NCI-H146 treated with DMSO at 0.1 percent for 48 hours (cell line): ENCODE results near the gene SNX7.

Source experiments
- DNase-seq: peaks from one replicate; lab custom pipeline; 2025; ENCODE audit not compliant: unreplicated experiment; lab: John Stamatoyannopoulos, UW

SNX7 gene

GRCh38 chr1:98696077-98696476 lies 34.6 kb downstream of the SNX7 start:
- no peak for DNase-seq

GRCh38 chr1:98697781-98698180 lies 36.3 kb downstream of the SNX7 start:
- no peak for DNase-seq

- no peak for DNase-seq
Measured at GRCh38 chr1:98698625-98699024, 37.1 kb downstream of the SNX7 start.

GRCh38 chr1:98700228-98700627 lies 38.7 kb downstream of the SNX7 start:
- no peak for DNase-seq

GRCh38 chr1:98702976-98703375 lies 41.5 kb downstream of the SNX7 start:
- no peak for DNase-seq

GRCh38 chr1:98704474-98704873 lies 43.0 kb downstream of the SNX7 start:
- no peak for DNase-seq

- no peak for DNase-seq
Measured at GRCh38 chr1:98704971-98705370, 43.5 kb downstream of the SNX7 start.

- no peak for DNase-seq
Measured at GRCh38 chr1:98705591-98705990, 44.1 kb downstream of the SNX7 start.

GRCh38 chr1:98706173-98706843 lies 44.8 kb downstream of the SNX7 start:
- DNase-seq, result no peak

GRCh38 chr1:98707556-98707955 lies 46.0 kb downstream of the SNX7 start:
- no peak for DNase-seq

- DNase-seq, result no peak
Measured at GRCh38 chr1:98709906-98710305, 48.4 kb downstream of the SNX7 start.

- no peak for DNase-seq
Measured at GRCh38 chr1:98723574-98723973, 62.1 kb downstream of the SNX7 start.

GRCh38 chr1:98732985-98733781 lies 71.7 kb downstream of the SNX7 start:
- DNase-seq, result no peak

- no peak for DNase-seq
Measured at GRCh38 chr1:98733782-98734112, 72.2 kb downstream of the SNX7 start.

- DNase-seq, result no peak
Measured at GRCh38 chr1:98735756-98736155, 74.2 kb downstream of the SNX7 start.

- no peak for DNase-seq
Measured at GRCh38 chr1:98737835-98738234, 76.3 kb downstream of the SNX7 start.

GRCh38 chr1:98739762-98740161 lies 78.2 kb downstream of the SNX7 start:
- no peak for DNase-seq

- DNase-seq, result no peak
Measured at GRCh38 chr1:98741164-98741563, 79.6 kb downstream of the SNX7 start.

GRCh38 chr1:98749152-98749756 lies 87.7 kb downstream of the SNX7 start:
- no peak for DNase-seq

- DNase-seq, result no peak
Measured at GRCh38 chr1:98754176-98754575, 92.7 kb downstream of the SNX7 start.

- DNase-seq, result no peak
Measured at GRCh38 chr1:98761219-98761865, 99.8 kb downstream of the SNX7 start.
